NCI-H2029 (cell line): ENCODE data around the gene LINGO1.
A peak's percentile ranks its signal among the peaks of the same experiment; 100 is the strongest.

Experiments
- DNase-seq: peaks from one replicate; lab custom pipeline; 2025; lab: John Stamatoyannopoulos, UW

Gene LINGO1, protein sequence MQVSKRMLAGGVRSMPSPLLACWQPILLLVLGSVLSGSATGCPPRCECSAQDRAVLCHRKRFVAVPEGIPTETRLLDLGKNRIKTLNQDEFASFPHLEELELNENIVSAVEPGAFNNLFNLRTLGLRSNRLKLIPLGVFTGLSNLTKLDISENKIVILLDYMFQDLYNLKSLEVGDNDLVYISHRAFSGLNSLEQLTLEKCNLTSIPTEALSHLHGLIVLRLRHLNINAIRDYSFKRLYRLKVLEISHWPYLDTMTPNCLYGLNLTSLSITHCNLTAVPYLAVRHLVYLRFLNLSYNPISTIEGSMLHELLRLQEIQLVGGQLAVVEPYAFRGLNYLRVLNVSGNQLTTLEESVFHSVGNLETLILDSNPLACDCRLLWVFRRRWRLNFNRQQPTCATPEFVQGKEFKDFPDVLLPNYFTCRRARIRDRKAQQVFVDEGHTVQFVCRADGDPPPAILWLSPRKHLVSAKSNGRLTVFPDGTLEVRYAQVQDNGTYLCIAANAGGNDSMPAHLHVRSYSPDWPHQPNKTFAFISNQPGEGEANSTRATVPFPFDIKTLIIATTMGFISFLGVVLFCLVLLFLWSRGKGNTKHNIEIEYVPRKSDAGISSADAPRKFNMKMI

DNA sequence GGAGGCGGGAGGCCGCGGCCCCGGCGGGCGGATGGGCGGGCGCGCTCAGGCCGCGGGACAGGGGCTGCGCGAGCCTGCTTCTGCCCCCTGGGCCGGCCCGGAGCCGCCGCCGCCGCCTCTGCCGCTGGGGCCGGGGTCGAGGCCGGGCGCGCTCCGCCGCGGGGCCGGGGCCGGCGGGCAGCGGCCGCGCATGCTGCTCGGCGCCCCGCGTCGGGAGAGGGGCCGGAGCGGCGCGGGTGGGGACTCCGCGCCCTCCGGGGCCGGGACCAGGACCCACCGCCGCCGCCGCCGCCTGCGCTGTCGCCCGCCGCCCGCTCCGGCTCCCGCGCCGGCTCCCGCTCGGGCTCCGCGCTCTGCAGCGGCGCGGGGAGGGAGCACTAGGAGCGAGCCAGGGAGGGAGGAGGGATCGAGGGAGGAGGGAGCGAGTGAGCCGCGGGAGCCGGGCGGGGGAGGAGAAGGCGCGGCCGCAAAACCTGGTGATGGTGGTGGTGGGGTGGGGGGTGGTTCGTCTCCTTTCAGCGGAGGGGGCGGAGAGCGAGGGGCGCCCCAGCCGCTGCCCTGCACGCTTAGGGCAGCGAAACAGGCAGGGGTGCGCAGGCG lies at the start of gene LINGO1:
LINGO1 (minus strand) TSS at position 379 of the 600 bp plus-strand sequence. CDS start 597 bp downstream, outside the sequence.
- no peak for DNase-seq

DNA sequence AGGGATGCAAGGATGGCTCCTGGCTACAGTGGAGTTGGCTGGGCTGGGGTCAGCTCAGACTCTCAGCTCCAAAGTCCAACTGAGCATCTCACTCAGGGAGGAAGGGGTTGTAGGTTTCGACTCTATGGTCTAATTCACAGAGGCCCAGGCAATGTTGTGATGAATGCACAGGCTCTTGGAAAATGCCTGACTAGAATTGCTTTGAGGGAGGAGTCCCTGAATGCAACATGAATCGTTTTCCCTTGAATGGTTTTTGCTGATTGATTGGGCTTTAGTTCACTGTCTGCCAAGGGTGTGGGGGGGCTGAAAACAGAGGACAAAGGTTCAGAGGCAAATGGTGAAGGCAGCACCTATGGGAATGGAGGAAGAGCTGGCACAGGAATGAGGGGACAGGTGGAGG lies 48.6 kb upstream of the LINGO1 start:
- DNase-seq: no peak

DNA sequence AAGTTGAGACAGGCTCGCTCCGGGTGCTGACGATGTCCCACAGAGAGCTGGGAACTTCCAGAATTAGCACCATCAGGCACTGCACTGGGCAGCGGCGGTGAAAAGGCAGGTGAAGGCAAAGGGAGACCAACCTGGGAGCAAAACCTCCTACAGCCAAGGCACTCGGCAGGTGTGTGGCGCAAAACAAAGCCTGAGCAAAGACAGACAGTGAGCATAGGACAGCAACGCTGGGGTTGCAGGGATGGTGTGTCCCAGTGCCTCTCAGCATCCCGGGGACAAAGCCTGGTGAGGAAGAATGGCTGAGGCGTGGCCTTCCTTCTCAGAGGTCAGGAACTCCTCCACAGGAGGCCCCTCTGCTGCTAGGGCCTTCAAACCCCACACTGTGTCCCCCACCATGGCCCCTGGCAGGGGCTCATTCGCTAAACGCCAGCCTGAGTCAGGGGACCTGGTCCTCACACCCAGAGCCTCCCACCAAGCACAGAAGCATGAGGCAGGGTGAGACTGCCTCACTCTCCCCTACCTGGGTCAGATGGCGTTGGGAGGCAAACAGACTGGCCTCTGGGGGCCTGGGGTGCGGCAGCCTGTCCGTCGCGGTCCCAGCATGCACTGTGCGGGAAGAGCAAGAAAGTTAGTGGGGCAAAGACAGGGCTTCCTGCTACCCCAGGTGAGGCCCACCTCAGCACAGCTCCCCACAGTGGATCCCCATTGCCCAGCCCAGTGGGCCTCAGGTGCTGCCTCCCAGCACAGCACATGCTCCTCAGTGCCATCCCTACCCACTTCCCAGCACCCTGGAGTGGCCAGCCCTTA lies 44.1 kb upstream of the LINGO1 start:
- no peak for DNase-seq

DNA sequence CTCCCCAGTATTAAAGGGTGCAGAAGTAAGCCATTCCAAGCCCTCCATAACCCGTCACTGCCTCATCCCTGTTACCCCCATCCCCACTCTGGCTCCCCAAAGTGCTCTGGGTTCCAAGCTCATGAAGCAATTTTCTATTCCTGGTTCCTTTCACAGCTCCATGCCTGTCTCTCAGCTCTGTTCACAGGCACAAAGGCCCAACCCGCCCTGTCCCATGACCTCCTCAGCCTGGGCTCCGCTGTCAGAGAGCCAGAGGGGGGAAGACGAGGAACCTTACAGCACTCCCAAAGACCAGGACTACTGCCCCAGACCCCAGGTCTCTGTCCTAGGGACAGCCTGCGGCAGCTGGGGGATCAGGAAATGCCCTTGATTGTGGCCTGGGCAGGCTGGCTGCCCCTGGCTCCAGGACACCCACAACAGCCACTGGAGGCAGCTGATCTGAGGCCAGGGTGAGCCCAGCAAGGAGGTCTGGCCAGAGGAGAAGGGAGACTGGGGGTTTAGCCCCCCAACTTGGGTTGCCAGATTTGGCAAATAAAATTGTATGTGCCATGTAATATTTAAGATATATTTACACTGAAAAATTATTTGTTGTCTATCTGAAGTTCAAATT lies 43.2 kb upstream of the LINGO1 start:
- DNase-seq: no peak

DNA sequence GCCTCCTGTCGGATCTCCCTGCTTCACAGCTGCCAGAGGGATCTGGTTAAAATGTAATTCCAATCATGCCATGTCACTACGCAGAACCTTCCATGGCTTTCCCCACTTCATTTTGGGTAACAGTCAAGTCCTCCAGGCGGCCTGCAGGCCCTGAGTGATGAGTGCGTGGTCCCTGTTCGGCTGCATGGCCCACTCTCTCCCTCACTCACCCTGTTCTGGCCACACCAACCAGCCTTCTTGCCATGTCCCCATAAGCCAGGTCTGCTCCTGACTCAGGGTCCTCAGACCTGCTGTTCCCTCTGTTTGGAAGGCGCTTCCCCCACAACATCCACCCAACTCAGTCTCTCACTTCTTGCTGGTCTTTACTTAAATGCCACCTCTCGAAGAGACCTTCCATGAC lies 41.6 kb upstream of the LINGO1 start:
- no peak for DNase-seq

DNA sequence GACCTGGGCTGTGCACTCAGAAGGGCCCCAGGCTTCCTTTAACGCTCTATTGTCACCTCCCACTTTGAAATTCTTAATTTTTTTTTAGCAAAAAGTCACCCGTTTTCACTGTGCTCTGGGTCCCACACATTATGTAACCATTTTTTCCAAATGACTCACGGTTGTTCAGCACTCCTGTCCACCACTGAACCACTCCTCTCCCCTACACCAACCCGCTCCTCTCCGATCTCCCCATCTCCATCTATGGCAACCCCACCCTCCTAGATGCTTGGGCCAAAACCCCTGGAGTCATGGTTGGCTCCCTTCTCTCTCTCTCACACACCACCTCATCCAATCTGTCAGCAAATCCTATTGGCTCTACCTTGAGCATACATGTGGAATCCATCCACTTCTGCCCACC lies 41.2 kb upstream of the LINGO1 start:
- no peak for DNase-seq

DNA sequence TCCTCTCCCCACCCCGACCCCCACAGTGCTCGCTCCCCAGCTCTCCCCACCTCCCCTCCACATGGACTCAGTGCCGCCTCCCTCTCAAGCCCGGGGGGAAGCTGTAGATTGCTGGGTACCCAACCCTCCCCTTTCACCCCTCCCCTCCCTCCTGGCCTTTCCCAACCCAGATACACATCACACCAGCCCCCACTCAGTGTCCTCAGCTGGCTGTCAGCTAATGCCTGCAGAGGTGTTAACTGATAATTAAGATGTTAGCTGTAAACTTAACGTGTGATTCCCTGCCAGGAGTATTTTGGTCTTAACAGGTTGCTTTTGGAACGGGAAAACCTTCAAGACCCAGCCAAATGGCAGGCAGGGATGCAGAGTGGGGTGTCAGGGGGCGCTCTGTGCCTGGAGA lies 39.4 kb upstream of the LINGO1 start:
- no peak for DNase-seq

DNA sequence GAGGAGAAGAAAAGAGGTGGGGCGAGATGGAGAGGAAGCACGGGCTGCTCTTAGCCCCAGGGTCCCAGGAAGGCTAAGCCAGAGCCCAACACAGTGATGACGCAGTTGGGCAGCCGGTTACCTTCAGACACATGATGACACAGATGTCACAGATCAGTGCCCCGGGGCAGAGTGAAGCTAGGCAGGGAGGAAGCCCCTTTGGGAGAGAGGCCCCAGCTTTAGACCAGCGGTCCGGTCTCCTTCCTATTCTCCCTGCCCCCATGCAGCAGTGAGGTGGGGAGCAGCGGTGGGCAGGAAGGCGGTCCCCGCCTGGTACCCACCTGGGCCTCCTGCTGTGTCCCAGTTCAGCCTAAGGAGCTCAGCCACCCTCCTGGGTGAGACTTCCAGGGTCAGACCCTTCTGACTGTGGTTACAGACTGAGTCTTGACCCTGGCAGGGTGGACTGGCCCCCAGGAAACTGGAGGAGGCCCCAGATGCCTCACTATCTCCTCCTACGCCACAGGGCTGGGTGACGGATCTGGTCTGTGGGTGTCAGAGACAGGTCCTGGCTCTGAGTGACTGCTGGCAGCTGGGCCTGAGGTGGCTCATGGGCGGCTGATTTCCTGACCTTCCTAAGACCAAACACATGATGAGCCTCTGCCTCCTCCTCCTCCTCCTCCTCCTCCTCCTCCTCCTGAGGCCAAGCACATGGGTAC lies 38.8 kb upstream of the LINGO1 start:
- DNase-seq: no peak

DNA sequence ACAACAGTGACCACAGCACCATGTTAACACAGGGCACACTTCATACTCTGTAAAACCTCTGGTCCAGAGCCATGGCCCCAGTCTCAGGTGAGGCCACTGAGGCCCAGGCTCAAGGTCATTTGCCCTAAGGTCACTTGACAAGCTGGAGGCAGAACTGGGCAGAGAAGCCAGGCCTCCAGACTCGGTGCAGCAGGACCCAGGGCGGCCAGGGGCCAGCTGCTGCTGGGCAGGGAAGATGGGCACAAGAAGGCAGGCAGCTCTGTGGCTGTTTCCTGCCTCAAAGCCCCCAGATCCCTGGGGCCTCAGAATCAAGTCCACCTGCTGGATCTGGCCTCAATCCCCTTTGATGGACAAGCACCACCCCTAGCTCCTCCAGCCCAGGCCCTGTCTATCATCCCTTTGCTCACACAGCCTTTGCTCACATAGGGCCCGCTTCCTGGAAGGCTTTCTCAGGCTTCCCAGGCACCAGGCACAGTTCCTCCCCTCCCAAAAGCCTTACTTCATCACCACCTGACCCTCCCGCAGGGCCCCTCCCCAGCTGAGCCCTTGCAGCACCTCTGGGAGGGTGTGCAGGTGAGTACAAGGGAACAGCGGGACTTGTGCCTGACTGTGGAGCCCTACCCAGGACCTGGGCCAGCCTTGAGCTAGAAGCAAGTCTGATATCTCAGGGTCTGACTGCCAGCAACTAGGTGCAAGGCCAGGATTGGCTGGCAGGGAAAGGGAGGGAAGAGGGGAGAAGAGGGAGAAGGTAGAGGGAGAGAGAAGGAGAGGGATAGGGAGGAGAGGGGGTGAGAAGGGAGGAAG lies 38.0 kb upstream of the LINGO1 start:
- DNase-seq: no peak

DNA sequence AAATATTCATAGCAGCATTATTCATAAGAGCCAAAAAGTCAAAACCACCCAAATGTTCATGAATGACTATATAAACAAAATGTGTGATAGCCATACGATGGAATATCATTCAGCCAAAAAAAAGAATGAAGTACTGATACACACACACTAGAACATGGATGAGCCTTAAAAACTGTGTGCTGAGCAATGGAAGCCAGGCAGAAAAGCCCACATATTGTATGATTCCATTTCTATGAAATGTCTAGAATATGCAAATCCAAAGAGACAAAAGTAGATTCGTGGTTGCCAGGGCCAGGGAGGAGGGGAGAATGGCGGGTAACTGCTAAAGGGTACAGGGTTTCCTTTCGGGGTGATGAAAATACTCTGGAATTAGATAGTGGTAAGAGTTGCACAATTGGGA lies 37.2 kb upstream of the LINGO1 start:
- DNase-seq: no peak

DNA sequence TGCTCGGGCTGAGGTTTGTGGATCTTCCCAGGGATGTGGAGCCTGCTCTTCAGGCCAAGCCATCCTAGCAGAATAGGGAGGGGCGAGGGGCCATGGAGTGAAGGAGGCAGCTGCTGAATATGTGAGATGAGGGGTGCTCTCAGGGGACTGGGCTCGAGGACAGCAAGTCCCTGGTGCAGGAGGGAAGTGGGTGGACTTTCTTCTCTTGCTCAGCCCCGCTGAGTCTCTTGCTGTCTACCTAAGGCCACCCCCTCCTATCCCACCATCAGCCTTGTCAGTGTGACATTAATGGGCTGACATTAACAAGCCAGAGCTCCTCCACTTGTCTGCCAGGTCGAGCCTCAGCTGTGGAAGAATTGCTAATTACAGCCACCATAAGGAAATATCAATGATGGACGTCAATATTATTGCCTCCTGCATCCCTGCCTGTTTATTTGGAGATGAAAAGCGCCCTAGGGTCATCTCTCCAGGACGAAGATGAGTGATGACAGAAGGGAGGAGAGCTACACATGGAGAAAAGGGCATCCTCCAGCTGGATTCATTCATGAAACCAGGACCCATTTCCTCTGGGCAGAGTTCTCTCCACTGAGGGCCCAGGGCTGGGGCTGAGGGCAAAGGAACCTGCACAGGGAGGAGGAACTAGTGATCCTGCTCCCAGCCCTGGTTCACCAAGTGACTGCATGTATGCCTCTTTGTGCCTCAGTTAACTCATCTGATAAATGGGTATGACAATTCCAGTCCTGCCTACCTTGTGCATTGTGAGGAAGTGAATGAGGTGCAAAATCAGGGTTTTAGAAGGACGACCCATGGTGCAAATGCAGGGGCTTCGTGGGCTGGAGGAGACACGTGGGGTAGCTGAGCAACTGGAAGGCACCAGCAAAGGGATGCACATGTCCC lies 34.9 kb upstream of the LINGO1 start:
- no peak for DNase-seq

DNA sequence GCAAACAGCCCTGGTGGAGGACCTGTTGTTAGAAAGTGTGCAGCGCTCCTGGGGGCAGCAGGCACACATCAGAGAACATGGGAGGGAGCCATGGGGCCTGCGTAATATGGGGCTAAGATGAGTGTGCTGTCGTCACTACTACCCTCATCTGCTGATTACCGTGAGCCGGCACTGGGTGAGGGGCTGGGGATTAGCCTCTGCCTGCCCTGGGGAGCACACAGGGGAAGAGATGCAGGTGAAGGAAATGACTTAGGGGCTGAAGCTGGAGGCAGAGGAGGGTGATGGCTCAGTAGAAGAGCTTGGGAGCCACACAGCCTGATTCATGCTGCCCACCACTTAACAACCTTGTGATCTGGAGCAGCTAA lies 33.6 kb upstream of the LINGO1 start:
- no peak for DNase-seq

DNA sequence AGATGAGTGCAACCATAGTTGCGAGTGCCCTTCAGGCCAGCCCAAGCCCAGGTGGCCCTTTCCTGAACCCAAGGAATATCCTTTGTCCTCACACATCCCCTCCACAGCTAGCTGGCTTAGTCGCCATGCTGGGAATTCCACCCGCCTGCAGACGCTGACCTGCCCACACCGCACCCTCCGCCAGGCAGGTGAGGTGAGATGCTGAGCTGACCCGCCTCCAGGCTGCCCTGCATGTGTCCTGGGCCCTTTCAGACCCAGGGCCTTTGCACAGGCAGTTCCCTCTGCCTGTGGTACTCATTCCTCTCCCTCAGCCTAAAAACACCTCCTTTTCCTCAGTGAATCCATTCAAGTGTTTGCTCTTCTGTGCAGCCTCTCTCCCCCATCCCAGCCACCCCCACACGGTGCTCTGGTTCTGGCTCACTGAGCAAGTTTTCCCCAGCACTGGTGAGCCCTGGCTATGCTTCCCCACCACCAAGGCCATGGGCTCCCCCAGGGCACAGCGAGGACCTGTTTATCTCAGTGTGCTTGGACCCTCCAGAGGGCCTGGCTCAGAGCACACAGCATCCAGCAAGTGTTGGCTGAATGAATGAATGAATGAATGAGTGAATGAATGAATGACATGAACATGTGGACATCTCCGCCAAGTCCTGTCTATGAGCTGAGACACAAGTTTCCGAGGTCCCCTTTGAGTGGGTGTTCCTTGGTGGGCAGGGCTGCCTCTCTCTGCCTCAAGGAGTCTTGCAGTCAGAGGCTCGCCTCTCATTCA lies 33.0 kb upstream of the LINGO1 start:
- no peak for DNase-seq

DNA sequence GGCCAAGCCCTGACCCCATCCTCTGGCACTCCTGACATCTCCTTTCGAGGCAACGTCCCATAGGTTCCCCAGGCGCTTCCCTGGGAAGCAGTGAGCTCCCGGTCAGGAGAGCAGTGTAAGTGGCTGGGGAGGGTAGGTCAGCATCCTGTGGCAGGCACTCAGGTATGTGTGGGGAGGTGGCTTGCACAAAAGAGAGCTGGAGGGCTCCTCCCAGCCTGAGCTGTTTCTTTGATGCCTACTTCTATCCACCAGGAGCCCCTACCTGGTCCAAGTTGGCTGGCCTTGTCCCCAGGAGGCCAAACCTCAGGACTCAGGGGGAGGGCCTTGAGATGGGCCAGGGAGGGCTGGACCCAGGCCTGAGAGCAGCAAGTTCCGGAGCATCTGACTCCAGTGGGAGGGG lies 31.7 kb upstream of the LINGO1 start:
- no peak for DNase-seq

DNA sequence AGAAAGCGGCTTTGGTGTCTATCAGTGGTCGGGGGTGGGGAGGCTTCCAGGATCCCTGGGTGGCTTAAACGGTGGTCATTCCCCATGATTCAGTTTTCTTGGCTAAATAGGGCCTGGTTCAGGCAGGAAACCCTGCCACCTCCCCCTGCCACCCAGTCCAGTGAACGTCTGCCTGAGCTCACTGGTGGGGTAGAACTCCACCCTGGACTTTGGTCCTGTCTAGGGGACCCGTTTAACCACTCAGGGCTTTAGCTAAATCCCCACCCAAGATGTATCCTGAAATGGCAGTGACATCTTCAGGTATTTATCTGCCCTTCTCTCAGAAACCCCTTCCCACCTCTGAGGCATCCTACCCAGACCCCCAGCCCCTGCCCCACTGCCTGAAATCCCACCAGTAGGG lies 30.5 kb upstream of the LINGO1 start:
- no peak for DNase-seq

DNA sequence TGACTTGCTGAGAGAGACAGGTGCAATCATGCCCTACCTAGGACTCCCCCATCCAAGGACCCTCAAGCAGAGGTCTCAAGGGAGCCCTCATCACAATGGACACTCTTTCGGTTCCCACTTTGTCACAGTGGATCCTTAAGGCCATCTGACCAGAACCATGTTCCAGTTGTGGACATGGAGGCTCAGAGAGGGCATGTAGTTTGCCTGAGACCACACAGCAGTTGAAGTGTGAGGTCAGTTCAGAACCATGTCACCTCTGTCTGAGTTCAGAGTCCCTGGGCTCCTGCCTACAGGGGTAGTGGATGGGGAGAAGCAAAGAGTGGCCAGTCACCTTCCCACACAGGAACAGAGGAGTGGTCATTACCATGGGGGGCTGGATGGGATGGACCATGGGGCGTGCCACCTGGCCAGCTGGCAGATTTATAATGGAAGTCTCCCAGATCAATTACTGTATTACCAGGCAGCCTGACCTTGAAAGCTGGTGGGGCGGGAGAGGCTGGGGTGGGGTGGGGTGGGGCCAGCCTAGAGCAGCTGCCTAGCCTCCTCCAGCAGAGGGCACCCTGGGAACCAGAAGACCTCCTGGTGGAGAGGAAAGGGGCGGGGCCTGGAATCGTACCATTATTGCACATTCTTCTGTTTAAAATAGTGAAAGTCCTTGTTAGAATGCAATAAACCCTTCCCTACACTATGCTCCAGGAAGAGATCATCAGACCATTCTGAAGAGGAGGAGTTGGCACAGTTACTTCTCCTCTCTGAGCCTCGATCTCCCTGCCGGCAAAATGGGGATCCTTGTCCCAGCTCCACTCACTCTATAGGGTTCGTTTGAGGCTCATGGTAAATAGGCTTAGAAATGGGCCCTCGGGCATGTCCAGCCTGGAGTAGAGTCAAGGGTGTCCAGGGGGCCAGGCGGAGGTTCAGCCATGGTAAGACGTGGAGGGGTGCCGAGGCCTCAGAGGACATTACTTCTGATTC lies 26.9 kb upstream of the LINGO1 start:
- DNase-seq: peak; percentile 48

DNA sequence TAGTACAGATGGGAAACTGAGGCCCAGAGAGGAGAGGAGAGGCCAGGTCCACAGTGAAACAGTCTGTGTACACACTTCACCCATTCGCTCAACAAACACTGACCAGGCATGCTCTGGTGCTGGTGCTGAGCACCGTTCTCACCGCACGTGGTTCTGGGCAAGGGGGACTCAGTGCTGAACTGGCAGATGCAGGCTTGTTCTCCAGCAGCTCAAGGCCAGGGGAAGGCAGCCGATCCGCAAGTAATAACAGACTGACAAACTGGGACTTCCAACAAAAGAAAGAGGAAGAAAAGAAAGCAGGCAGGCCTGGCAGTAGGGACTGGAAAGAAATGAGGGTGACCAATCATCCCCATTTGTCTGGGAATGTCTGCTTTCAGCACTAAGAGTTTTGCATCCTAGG lies 25.6 kb upstream of the LINGO1 start:
- DNase-seq: no peak
